ENCODE measurements around the gene COL4A2. TPM values are rescaled to one million over a fixed set of nuclear protein-coding genes. Genes with fewer than 3 reads are reported as not detected.

Gene COL4A2
- total RNA-seq, 4 donors from 2014 or later = 51.2 to 85.8 (median 70.5) TPM

Small RNA genes within 50 kb of the gene (microRNA-seq; reads per million reads assigned to microRNA genes)
- 0 reads per million in 2 donors for gene MIR8073 (ENCODE audit: borderline replicate concordance in 2 of 2)

Other genes starting within 250 kb of the COL4A2 start
- gene COL4A1, start 127 bp upstream of the COL4A2 start, total RNA-seq = 100 to 1,000 TPM in 3 of 4 donors, 10 to 100 TPM in 1; 60.5 to 127 (median 120) TPM